Body of pancreas (tissue), 4 donors: ENCODE data around the gene PKMYT1.

Experiments
- POLR2A ChIP-seq, 3 donors: fragments of 450-650 bp; IDR thresholded peaks; one replicate each; pipeline ENCODE4 v1.6.1; 2016; ENCODE audit warnings: antibody characterized with exemption in 3 of 3, mild to moderate bottlenecking in 2 of 3
- TF ChIP-seq, protein P1 (sequence below), 7 experiments: fragments of 450-650 bp in 4 of 7; fragments of 200-600 bp in 3 of 7; sonication (generic) in 3 of 7; IDR thresholded peaks; one replicate each; pipeline ENCODE4 v1.5.1; 2016 to 2019; ENCODE audit warnings: antibody characterized with exemption in 7 of 7

DNA sequence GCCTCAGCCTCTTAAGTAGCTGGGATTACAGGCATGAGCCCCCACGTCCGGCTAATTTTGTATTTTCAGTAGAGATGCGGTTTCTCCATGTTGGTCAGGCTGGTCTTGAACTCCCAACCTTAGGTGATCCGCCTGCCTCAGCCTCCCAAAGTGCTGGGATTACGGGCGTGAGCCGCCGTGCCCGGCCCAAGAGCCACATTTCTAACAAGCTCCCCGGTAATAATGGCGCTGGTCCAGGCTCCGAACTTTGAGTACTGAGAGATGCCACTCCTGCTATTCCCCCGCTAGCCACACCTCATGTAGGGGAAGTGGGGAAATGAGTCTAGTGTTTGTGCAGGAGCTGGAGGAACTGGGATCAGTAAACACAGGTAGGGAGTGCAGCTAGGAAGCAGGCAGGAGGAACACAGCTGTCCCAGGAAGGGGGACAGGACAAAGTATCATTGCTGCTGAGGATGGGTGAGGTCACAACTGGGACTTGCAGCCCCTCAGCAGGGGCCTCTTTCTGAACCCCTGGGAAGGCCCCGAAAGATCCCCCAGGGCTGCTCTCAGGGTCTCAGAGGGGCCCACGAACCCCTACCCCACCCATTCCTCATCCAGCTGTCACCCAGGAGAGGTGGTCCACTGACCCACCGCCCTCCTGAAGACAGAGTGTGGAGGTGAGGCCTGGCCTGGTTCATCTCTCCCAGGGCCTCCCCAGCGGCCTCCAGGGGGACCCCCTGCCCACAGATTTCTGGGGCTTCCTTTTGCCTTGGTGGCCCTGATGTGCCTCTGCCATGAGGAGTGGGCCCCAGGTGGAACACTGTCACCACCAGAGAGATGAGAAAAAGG, 19.8 kb downstream of the PKMYT1 start:
- TF ChIP-seq, protein P1, sequence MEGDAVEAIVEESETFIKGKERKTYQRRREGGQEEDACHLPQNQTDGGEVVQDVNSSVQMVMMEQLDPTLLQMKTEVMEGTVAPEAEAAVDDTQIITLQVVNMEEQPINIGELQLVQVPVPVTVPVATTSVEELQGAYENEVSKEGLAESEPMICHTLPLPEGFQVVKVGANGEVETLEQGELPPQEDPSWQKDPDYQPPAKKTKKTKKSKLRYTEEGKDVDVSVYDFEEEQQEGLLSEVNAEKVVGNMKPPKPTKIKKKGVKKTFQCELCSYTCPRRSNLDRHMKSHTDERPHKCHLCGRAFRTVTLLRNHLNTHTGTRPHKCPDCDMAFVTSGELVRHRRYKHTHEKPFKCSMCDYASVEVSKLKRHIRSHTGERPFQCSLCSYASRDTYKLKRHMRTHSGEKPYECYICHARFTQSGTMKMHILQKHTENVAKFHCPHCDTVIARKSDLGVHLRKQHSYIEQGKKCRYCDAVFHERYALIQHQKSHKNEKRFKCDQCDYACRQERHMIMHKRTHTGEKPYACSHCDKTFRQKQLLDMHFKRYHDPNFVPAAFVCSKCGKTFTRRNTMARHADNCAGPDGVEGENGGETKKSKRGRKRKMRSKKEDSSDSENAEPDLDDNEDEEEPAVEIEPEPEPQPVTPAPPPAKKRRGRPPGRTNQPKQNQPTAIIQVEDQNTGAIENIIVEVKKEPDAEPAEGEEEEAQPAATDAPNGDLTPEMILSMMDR (IDR thresholded peaks at IDR 0.05) = no peak
- TF ChIP-seq POLR2A (IDR thresholded peaks at IDR 0.05) = no peak
